ENCODE measurements around the gene OR6S1. TPM values are rescaled to one million over a fixed set of nuclear protein-coding genes. Genes with fewer than 3 reads are reported as not detected.

The OR6S1 gene
- total RNA-seq, 4 donors from 2014 or later: not detected

- no peaks in the 10 kb centered on the region for H3K36me3 ChIP-seq
- DNase-seq (ENCODE audit: low spot score in 2 of 2): no peak
- 29% methylated on average over 25 of the region's 28 CpGs for WGBS
- peaks cover 82% of the 10 kb centered on the region for H3K27me3 ChIP-seq
- no peak overlapping the region for H3K27ac ChIP-seq
- H3K9me3 ChIP-seq: no peaks in the 10 kb centered on the region
- H3K4me3 ChIP-seq: no peak overlapping the region
- peaks cover 4% of the 10 kb centered on the region for H3K4me1 ChIP-seq
- no peak for TF ChIP-seq POLR2A (IDR thresholded peaks at IDR 0.05)
- TF ChIP-seq EP300 (IDR thresholded peaks at IDR 0.05): no peak
- no peak for TF ChIP-seq CTCF (IDR thresholded peaks at IDR 0.05)
- no peak for TF ChIP-seq POLR2AphosphoS5 (IDR thresholded peaks at IDR 0.05)
Measured at GRCh38 chr14:20657216-20658211, 16.0 kb upstream of the OR6S1 start.

GRCh38 chr14:20656274-20656673 lies 14.8 kb upstream of the OR6S1 start:
- Histone ChIP-seq H3K27ac (no peak overlapping the region), H3K9me3 (no peaks in the 10 kb centered on the region), H3K36me3 (no peaks in the 10 kb centered on the region), H3K27me3 (peaks cover 92% of the 10 kb centered on the region), H3K4me1 (peaks cover 4% of the 10 kb centered on the region), H3K4me3 (no peak overlapping the region)
- 82% methylated on average over 4 of the region's 4 CpGs for WGBS
- TF ChIP-seq EP300 (IDR thresholded peaks at IDR 0.05) (no peak), POLR2A (IDR thresholded peaks at IDR 0.05) (no peak), CTCF (IDR thresholded peaks at IDR 0.05) (no peak), POLR2AphosphoS5 (IDR thresholded peaks at IDR 0.05) (no peak)
- no peak for DNase-seq (ENCODE audit: low spot score in 2 of 2)

- H3K27ac ChIP-seq: no peak overlapping the region
- DNase-seq (ENCODE audit: low spot score in 2 of 2): no peak
- WGBS: 93% methylated on average over 4 of the region's 4 CpGs
- peaks cover 4% of the 10 kb centered on the region for H3K4me1 ChIP-seq
- H3K9me3 ChIP-seq: no peaks in the 10 kb centered on the region
- no peaks in the 10 kb centered on the region for H3K36me3 ChIP-seq
- no peak overlapping the region for H3K4me3 ChIP-seq
- peaks cover 96% of the 10 kb centered on the region for H3K27me3 ChIP-seq
- TF ChIP-seq POLR2AphosphoS5 (IDR thresholded peaks at IDR 0.05): no peak
- no peak for TF ChIP-seq CTCF (IDR thresholded peaks at IDR 0.05)
- TF ChIP-seq EP300 (IDR thresholded peaks at IDR 0.05): no peak
- TF ChIP-seq POLR2A (IDR thresholded peaks at IDR 0.05): no peak
Measured at GRCh38 chr14:20655851-20656250, 14.4 kb upstream of the OR6S1 start.

- H3K4me3 ChIP-seq: no peak overlapping the region
- H3K27me3 ChIP-seq: peaks cover 82% of the 10 kb centered on the region
- no peak overlapping the region for H3K27ac ChIP-seq
- peaks cover 4% of the 10 kb centered on the region for H3K4me1 ChIP-seq
- no peaks in the 10 kb centered on the region for H3K36me3 ChIP-seq
- no peaks in the 10 kb centered on the region for H3K9me3 ChIP-seq
- WGBS: 5% methylated on average over 35 of the region's 39 CpGs
- no peak for TF ChIP-seq CTCF (IDR thresholded peaks at IDR 0.05)
- no peak for TF ChIP-seq POLR2A (IDR thresholded peaks at IDR 0.05)
- TF ChIP-seq POLR2AphosphoS5 (IDR thresholded peaks at IDR 0.05): no peak
- no peak for TF ChIP-seq EP300 (IDR thresholded peaks at IDR 0.05)
- DNase-seq (ENCODE audit: low spot score in 2 of 2): no peak
Measured at GRCh38 chr14:20652996-20653975, 11.8 kb upstream of the OR6S1 start.

All from suprapubic skin (tissue), 4 donors.